ENCODE results near the gene CTNNA2. TPM values are rescaled to one million over a fixed set of nuclear protein-coding genes. Genes with fewer than 3 reads are reported as not detected.

The CTNNA2 gene
- total and polyA plus RNA-seq, 2 of the 8 experiments (the other 6 are each of a cell fraction or from before 2014, with no cell fraction given): 3.9 to 9.0 TPM

DNA sequence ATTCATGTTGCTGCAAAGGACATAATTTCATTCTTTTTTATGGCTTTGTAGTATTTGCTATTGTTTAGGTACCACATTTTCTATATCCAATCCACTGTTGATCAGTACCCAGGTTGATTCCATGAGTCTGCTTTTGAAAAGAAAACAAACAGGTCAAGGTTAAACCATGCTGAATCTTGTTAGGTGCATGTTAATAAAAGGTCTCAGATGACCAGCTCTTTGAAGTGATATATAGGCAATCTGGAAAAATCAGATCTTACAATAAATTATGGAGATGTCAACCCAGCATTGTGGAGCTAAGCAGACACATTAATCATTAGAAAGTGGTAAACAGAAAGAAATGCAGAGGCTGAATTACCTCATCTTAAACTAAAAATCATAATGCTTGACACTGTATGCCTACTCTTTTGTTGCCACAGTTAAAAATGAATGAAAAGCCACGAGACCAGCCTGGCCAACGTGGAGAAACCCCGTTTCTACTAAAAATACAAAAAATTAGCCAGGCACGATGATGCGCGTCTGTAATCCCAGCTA lies 246.0 kb downstream of the CTNNA2 start (continued):
- no peak for TF ChIP-seq RBBP5 (IDR thresholded peaks at IDR 0.05; ENCODE audit: borderline replicate concordance, low read depth, low read length)

All from H1 (cell line).